ENCODE data around the gene GORASP2. TPM values are rescaled to one million over a fixed set of nuclear protein-coding genes. Genes with fewer than 3 reads are reported as not detected.

Gene GORASP2
- total RNA-seq, 1 experiment from 2014 or later, result 87.9 TPM

GRCh38 chr2:170887496-170887895, 41.6 kb upstream of the GORASP2 start:
- no peak overlapping the region for H3K9ac ChIP-seq (ENCODE audit: low read length)
- H3K27me3 ChIP-seq (ENCODE audit: insufficient read depth, low read length), result no peaks in the 10 kb centered on the region
- H3K27ac ChIP-seq (ENCODE audit: low read depth, low read length), result no peak overlapping the region
- no TSS peak for BruUV-seq (replicated peaks)
- no peak overlapping the region for H2AFZ ChIP-seq (ENCODE audit: low read depth, low read length, poor library complexity, severe bottlenecking)
- no peak for DNase-seq (ENCODE audit: low read depth, low spot score)
- intact Hi-C loops (cut with micrococcal nuclease), result no loop called here
- RAD21 ChIA-PET (ENCODE audit: low non-redundant PET in 1 of 2, low total read pairs in 2 of 2, uncharacterized antibody in 2 of 2, unreplicated experiment in 2 of 2), result no interaction called here
- no peak for ATAC-seq
- no peak overlapping the region for H3K4me3 ChIP-seq (replicated peaks in 1 of 2; ENCODE audit: low read depth in 1 of 2, low read length in 2 of 2)
- no peaks in the 10 kb centered on the region for H4K20me1 ChIP-seq (ENCODE audit: insufficient read depth)
- TF ChIP-seq JUND (IDR thresholded peaks at IDR 0.05), result no peak
- TF ChIP-seq CBX3 (IDR thresholded peaks at IDR 0.05; ENCODE audit: low read depth), result no peak
- no peak for TF ChIP-seq ZFX (IDR thresholded peaks at IDR 0.05)
- TF ChIP-seq ELF1 (IDR thresholded peaks at IDR 0.05; ENCODE audit: borderline replicate concordance, low read depth), result no peak
- no peak for TF ChIP-seq CEBPB (IDR thresholded peaks at IDR 0.05; ENCODE audit: low read depth)
- no peak for TF ChIP-seq EGR1 (IDR thresholded peaks at IDR 0.05; ENCODE audit: low read depth)
- no peak for TF ChIP-seq ZNF274 (IDR thresholded peaks at IDR 0.05; ENCODE audit: low read depth, low read length)
- no peak for TF ChIP-seq POLR2AphosphoS5 (IDR thresholded peaks at IDR 0.05; ENCODE audit: low read depth, low read length)
- TF ChIP-seq, protein P1, sequence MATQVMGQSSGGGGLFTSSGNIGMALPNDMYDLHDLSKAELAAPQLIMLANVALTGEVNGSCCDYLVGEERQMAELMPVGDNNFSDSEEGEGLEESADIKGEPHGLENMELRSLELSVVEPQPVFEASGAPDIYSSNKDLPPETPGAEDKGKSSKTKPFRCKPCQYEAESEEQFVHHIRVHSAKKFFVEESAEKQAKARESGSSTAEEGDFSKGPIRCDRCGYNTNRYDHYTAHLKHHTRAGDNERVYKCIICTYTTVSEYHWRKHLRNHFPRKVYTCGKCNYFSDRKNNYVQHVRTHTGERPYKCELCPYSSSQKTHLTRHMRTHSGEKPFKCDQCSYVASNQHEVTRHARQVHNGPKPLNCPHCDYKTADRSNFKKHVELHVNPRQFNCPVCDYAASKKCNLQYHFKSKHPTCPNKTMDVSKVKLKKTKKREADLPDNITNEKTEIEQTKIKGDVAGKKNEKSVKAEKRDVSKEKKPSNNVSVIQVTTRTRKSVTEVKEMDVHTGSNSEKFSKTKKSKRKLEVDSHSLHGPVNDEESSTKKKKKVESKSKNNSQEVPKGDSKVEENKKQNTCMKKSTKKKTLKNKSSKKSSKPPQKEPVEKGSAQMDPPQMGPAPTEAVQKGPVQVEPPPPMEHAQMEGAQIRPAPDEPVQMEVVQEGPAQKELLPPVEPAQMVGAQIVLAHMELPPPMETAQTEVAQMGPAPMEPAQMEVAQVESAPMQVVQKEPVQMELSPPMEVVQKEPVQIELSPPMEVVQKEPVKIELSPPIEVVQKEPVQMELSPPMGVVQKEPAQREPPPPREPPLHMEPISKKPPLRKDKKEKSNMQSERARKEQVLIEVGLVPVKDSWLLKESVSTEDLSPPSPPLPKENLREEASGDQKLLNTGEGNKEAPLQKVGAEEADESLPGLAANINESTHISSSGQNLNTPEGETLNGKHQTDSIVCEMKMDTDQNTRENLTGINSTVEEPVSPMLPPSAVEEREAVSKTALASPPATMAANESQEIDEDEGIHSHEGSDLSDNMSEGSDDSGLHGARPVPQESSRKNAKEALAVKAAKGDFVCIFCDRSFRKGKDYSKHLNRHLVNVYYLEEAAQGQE (IDR thresholded peaks at IDR 0.05; ENCODE audit: low read depth), result no peak
- TF ChIP-seq TCF7L2 (IDR thresholded peaks at IDR 0.05; ENCODE audit: borderline replicate concordance, extremely low read depth, insufficient read depth, insufficient read length), result no peak
- TF ChIP-seq SIN3A (IDR thresholded peaks at IDR 0.05; ENCODE audit: low read depth), result no peak
- TF ChIP-seq YY1 (IDR thresholded peaks at IDR 0.05; ENCODE audit: extremely low read depth, insufficient replicate concordance, low read depth, low read length), result no peak
- TF ChIP-seq EZH2phosphoT487 (IDR thresholded peaks at IDR 0.05; ENCODE audit: borderline replicate concordance), result no peak
- TF ChIP-seq FOSL1 (IDR thresholded peaks at IDR 0.05; ENCODE audit: low read depth), result no peak
- TF ChIP-seq ATF3 (IDR thresholded peaks at IDR 0.05), result no peak
- TF ChIP-seq CTCF (IDR thresholded peaks at IDR 0.05 in 2 of 3, conservative IDR thresholded peaks at IDR 0.05 in 1 of 3; ENCODE audit: borderline replicate concordance in 1 of 3, insufficient read depth in 1 of 3, low read depth in 2 of 3, low read length in 2 of 3), result no peak
- H3K4me2 ChIP-seq (ENCODE audit: low read length), result no peak overlapping the region
- H3K79me2 ChIP-seq (ENCODE audit: insufficient read depth, low read length), result no peaks in the 10 kb centered on the region
- CTCF ChIA-PET, result interaction anchor here (1.3 kb wide), 1 partner anchor 15 kb away, joined by 5 read pairs; no protein-coding TSS in a partner anchor
- H3K36me3 ChIP-seq (ENCODE audit: control insufficient read depth in 1 of 2, insufficient read depth in 2 of 2, low read length in 2 of 2), result no peaks in the 10 kb centered on the region
- no peaks in the 10 kb centered on the region for H3K9me3 ChIP-seq (ENCODE audit: control insufficient read depth in 1 of 2, insufficient read depth in 1 of 2, low read depth in 1 of 2, low read length in 2 of 2)
- POLR2A ChIA-PET, result no interaction called here
- H3K4me1 ChIP-seq (ENCODE audit: control insufficient read depth in 1 of 2, insufficient read depth in 2 of 2, low read length in 2 of 2), result no peaks in the 10 kb centered on the region
- H3K9me2 ChIP-seq (ENCODE audit: insufficient read depth), result no peaks in the 10 kb centered on the region
